ENCODE data around the gene MUC2.

The MUC2 gene

GRCh38 chr11:1074244-1075221 lies at the start of gene MUC2:
Gene MUC2, plus strand, starts transcription at chr11:1074874.
- DNase-seq, result no peak

GRCh38 chr11:1025410-1026162 lies 49.1 kb upstream of the MUC2 start:
- DNase-seq, result no peak

GRCh38 chr11:1026163-1026450 lies 48.6 kb upstream of the MUC2 start:
- DNase-seq, result no peak

- no peak for DNase-seq
Measured at GRCh38 chr11:1026641-1027482, 47.8 kb upstream of the MUC2 start.

DNA sequence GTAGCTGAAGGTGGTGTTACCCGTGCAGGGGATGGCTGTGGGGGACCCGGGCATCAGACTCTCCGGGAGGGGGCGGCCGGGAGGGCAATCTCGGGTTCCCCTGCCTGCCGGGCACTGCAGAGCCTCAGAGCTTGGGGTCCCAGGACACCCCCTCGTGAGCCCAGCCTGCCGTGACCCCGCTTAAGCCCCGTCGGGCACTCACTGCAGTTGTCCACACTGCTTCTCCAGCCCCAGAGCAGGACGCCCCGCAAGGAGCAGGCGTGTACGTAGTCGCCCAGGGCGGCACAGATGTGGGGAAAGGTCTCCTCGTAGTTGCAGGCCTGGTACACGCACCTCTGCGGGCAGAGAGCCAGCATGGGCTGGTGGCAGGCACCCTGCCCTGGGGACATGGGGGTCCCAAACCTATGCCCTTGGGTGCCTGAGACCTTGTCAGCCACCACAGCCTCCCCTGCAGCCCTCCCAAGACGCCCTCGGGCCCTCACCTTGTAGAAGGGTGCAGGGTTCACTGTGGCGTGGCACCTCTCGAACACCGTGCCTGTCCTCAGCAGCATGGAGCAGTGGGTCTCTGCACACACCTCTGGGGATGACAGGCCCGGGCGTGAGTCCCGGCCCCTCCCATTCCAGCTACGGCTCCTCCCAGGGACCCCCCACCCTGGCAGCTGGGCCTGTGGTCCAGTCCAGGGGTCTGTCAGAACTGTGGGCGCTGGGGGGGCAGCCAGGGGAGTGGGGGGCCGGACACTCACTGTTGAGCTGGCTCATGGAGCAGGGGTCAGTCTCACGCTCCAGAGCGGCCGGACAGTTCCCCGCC lies 47.0 kb upstream of the MUC2 start:
- no peak for DNase-seq

DNA sequence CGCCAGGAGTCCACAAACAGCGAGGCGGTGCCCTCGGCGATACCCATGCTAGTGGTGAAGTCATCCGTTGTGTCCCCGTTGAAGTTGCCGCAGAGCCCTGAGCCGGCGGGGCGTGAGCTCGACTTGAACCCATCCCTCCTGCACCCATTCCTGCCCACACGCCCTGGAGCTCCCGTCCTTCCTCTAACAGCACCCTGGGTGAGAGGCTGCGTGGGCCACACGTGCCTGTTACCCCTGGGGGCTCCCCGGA lies 46.5 kb upstream of the MUC2 start:
- no peak for DNase-seq

DNA sequence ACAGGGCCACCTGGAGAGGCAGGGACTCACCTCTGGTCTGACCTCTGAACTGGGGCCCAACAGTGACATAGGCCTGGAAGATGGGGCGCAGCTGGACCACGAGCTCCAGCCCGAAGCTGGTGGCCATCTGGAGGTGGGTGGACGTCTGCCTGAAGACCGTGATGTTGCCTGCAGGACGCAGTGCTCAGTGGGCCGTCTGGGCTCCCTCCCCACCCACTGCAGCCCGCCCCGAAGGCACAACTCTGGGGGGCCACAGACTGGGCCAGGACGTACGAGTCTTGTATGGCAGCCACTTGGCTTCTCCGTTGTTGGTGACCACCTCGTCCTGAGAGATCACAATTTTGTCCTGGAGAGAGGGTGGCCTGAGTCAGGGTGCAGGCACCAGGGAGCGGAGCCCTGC lies 46.1 kb upstream of the MUC2 start:
- DNase-seq, result no peak

GRCh38 chr11:1029051-1029450 lies 45.6 kb upstream of the MUC2 start:
- DNase-seq, result no peak

- DNase-seq, result no peak
Measured at GRCh38 chr11:1029654-1030053, 45.0 kb upstream of the MUC2 start.

DNA sequence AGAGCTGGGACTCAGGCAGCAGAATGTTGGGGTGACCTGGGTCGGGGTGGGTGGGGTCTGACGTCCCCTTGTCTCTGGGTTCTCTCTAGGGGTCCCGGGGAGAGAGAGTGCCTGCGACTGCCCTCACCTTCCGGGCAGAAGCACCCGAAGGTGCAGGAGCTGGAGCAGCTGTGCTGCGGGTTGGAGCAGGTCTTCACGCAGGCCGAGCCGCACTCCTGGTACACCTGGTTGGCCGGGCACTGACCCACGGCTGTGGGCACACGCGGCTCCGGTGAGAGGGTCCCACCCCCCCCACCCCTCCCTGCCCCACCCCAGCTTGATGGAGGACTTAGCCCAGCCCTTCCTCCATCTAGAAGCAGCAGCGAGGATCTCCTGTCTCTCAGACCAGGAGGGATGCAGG lies 44.6 kb upstream of the MUC2 start:
- DNase-seq, result no peak

DNA sequence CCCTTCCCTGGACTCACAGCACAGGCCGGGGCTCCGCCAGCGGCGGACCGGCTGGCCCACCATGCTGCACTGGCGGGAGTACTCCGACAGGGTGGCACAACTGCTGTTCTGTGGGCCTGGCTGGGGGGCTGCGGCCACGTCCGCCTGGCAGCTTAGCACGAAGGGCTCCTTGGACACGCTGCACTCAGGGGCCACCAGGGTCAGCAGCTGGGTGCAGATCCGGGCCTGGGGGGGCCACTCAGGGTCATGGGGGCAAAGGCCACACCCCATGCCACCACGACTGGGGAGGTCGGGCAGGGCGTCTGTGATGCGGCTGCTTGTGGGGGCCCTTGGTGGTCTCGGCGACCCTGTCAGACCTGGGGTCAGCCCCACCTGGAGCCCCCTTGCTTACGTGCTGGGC lies 44.1 kb upstream of the MUC2 start:
- DNase-seq, result no peak

DNA sequence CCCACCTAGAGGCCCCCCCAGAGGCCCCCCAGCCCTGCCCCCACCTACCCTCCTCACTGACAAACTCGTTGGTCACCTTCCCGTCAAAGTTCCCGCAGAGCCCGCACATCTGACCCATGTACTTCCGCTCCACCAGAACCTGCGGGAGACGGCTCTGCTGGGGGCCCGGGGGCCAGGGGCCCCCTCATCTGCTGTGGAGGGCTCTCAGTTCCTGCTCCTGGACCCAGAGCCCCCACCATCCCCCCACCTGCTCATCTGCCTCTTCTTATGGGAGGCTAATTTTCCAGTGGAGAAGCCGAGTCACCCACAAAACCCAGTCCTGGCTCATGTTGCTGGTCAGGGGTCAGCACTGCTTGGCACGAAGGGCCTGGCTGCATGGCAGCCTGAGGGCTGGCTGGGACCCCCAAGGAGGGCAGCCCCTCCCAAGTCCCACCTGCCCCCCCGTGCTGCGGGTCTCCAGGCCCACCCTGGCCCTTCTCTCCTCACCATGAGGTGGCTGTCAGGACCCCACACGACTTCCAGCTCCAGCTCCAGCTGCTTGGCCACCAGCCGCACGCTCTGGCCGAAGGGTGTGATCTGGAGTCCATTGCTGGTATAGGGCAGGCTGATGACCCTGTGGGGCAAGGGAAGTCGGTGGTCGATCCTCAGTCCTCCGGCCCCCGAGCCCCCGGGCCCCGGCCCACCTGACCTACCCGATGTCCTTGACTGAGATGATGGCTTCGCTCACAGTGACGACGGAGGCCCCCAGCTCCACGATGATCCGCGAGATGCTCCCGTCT lies 43.4 kb upstream of the MUC2 start:
- DNase-seq, result no peak

- no peak for DNase-seq
Measured at GRCh38 chr11:1032310-1032891, 42.3 kb upstream of the MUC2 start.

DNA sequence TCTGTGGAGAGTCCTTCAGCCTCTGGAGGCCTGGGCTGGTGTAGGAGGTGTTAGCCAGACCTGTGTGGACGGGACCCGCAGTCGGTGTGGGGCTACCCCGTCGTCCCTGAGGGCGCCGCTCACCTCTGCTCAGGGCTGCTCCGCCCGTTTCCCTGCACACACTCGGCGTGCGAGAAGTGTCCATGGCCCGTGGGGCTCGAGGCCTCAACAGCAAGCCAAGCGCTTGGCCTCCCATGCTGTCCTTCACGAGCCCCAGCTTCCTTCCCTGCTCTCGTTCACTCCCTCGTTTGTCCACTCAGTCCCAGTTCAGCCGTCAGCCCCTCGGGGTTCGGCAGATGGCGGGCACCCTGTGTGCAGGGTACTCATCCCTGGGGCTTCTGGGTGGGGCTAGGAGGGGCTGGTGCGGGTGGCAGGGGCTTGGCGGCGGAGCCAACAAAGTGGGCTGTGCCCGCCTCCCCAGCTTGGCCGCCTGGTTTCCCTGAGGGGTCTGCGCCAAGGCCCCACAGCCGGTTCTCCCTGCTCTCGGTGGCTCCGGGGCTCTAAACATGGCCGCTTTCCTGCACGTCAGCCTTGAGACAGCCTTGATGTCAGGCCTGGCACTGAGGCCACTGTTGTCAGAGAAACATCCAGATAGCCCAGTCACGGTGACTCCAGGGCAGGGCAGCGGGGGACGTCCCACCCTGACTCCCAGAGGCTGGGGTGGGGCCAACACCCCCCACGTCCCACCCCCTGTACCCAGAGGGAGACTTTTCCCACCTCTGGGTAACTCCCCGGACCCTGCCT lies 41.5 kb upstream of the MUC2 start:
- no peak for DNase-seq

- no peak for DNase-seq
Measured at GRCh38 chr11:1034001-1034400, 40.7 kb upstream of the MUC2 start.

- DNase-seq, result no peak
Measured at GRCh38 chr11:1034456-1035295, 40.0 kb upstream of the MUC2 start.

DNA sequence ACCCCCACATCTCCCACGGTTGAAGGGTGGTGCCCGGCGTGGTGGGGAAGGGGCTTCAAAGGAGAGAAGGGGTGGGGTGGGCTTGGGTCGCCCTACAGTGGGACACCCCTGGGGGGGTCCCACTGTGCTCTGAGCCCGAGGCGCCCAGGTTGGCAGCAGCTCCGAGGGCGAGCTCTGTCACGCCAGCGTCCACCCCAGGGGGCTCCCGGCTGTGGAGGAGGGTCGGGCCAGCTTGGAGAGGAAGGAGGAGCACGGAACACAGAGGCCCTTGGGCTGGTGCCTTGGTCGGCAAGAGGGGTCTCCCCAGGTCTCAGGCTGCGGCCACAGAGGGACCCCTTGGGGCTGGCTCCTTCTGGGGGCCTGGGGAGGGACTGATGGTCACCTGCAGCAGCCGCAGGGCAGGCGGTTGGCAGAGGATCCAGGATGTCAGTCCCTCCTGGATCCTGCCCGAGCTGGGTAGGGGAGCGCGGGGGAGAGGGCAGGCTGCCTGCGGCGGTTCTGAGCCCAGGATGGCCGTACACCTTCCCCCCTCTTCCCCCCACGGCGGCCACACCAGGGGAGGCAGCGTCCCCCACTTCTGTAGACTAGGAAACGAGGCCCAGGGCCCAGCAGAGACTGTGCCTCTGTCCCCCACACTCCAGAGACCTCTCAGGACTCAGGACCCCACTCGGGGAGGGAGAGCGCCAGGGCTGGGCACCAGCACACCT lies 38.9 kb upstream of the MUC2 start:
- no peak for DNase-seq

DNA sequence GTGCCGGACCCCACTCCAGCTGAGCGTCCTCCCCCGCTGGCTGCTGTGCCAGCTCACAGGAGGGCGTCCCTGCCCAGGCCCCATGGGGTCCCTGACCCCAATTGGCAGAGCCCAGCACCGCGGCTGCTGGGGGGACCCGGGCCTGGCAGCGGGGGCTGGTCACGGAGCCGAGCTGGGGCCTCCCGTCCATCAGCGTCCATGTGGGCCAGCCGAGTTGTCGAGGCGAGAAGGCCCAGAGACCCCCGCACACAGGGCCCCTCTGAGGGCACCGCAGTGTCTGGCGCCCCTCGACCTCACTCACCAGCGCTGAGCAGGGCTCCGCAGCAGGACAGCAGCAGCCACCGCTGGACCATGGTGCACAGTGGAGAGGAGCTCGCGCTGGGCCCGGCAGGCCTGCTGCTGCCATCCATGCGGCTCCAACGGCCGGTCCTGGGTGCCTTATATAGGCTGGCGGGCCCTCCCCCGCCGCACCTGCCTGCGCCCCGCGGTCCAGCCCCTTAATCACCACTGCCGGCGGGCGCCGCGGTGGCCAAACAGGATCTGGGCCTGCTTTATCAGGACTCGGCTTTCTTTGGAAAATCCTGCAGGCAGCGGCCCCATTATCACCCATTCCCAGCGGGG lies 38.3 kb upstream of the MUC2 start, which contains the start of gene MUC6:
TSS of gene MUC6 (minus strand) at position 416 of the 621 bp plus-strand sequence. CDS start at position 353, 63 bp downstream.
- no peak for DNase-seq
